HG03025 (cell line): ENCODE data around the gene NCEH1.
"Not testable (repeated sequence)": the region's sequence is repeated elsewhere in the genome, so short reads cannot be mapped to it uniquely, and the experiment has no call there.

ENCODE experiments used
- ATAC-seq: cut with Tn5 transposase; IDR thresholded peaks from one replicate; pipeline ENCODE4 v1.9.1; 2021; ENCODE audit warnings: mild to moderate bottlenecking, moderate library complexity; ENCODE audit not compliant: unreplicated experiment, low FRiP score

The NCEH1 gene

DNA sequence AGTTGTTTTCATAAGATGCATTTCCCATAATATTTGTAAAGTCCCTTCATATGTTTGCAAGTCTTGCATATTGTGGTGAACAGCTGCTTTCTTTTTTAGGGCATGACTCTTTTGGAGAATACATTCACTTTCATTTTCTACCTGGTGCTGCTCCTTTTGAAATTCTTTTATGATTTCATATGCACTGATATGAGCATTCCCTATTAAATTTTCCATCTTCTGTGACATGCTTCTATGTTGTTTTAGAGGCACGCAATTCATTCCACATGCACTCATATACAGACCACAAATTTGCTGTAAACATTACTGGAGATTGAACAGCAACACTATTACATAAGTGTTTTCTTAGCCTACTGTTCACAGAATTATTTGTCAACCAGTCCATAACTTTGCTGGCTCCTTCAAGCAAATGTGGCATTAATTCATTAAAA lies 94.8 kb downstream of the NCEH1 start:
- ATAC-seq = no peak

DNA sequence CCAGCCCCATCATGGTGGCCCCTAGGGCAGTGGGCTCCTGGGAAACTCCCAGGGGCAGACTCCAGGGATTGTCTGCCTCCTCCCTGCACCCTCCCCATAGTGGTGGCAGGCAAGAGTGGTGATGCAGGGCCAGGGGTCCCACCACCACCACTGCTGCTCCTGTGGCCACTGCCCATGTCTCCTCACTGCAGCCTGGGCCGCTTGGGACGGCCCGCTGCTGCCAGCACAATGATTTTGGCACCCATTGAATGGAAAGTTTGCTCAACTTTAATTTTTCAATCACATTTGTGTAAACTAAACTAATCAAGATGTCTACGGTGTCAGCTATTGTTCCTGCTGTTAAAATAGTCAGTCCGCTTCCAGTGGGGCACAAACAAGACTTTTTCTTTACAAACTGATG lies 95.6 kb downstream of the NCEH1 start:
- no peak for ATAC-seq

DNA sequence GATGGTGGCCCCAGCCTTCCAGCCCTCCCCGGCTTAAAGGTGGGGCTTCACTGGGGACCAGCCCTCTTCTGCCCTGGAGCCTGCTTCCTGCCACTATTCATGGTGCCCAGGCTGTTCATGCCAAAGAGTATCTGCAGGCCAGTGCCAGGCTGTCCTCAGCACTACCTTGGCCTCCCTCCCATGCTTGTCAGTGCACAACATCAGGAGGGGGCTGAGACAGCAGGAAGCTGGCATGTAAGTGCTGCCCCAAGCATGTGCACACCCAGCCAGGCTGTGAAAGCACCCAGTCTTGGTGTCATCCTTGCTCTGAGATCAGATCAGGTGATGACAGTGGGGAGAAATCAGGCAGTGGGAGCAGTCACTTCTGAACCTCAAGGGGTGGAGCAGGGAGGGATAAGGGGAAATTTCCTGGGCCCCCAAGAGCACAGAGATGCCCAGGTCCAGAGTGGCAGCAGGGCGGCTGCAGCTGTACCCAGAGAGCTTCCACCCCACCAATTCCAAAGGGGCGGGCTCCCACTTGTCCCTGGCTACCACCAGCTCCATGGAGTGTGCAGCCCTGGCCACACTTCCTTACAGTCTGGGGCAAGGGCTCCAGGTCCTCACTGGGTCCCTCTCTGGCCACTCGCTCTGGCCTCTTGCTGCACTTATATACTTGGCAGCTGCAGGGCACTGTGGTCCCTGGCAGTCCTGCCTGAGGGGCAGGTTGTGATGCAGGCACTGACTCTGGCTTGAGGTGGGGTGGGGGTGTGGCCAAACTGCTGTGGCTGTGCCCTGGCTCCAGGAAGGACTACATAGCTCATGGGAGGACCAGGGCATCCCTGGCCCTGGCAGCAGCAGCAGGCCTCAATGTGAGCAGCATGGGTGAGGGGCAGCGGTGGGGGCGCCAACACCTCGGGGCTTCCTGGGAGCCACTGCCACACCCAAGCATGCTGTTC lies 96.3 kb downstream of the NCEH1 start:
- ATAC-seq = no peak

DNA sequence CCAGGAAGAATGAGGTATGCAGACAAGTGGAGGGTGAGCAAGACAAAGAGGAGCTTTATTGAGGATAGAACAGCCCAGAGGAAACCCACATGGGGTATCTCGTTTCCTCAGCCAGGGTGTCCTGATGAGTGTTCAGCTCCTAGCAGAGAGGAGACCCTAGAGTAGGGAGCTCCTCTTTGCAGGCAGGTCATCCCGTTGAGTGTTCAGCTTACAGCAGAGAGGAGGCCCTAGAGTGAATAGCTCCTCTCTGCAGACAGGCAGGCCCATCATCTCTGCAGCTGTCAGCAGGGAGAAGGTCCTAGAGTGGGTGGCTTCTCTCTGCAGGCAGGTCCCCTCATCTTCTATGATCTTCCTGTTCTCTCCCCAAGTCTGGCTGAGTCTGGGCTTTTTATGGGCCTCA lies 97.0 kb downstream of the NCEH1 start:
- ATAC-seq = no peak

DNA sequence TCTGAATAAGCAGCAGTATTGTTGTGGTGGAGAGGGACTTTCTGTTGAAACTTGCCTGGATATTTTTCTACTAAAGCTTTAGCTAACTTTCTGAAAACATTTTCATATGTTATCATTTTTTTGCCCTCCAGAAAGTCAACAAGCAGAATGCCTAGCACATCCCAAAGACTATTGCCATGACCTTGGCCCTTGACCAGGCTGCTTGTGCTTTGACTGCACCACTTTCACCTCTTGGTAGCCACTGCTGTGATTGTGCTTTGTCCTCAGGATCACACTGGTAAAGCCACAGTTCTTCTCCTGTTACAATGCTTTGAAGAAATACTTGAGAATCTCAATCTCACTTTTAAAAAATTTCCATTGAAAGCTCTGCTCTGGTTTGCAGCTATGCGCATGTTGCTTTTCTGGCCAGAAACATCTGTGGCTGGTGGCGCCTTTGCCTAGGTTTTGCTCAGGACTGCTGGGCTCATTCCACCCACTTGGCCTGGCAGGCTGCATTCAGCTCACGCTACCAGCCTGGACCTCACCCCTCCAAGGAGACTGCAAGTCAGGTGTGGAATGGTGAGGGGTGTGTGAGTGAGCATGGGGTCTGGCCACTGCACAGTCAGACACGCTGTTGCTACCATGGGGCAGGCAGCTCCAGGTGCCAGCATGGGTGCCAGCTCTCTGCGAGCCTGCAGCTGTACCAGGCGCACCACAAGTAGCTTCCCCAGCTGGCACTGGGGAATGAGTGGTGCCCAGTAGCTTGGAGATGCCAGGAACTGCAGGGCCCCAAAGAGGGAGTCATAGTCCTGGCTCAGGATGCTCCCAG lies 97.8 kb downstream of the NCEH1 start:
- no peak for ATAC-seq

DNA sequence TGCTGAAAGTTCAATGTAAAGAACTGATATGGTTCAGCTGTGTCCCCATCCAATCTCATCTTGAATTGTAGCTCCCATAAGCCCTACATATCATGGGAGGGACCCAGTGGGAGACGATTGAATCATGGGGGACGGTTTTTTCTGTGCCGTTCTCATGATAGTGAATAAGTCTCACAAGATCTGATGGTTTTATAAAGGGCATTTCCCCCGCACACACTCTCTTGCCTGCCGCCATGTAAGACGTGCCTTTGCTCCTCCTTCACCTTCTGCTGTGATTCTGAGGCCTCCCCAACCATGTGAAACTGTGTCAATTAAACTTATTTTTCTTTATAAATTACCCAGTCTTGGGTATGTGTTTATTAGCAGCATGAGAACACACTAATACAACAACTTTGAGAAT lies 101.1 kb downstream of the NCEH1 start:
- ATAC-seq = no peak

DNA sequence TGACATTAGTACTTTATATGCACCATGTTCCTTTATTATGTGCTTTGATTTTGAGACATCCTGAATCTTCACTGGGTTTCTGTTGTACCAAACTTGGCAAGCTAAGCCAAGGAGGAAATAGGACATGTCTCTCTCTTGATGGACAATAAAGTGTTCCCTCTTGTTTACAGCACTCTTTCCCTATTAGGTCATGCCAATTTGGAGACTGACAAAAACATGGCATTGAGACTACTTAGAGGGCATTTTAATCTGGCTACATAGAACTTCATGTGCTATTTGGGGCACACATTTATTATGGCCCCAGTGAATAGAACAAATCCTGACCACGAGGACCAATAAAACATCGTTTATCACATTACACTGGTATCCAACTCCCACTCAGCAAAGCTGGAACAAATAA lies 102.3 kb downstream of the NCEH1 start:
- no peak for ATAC-seq

DNA sequence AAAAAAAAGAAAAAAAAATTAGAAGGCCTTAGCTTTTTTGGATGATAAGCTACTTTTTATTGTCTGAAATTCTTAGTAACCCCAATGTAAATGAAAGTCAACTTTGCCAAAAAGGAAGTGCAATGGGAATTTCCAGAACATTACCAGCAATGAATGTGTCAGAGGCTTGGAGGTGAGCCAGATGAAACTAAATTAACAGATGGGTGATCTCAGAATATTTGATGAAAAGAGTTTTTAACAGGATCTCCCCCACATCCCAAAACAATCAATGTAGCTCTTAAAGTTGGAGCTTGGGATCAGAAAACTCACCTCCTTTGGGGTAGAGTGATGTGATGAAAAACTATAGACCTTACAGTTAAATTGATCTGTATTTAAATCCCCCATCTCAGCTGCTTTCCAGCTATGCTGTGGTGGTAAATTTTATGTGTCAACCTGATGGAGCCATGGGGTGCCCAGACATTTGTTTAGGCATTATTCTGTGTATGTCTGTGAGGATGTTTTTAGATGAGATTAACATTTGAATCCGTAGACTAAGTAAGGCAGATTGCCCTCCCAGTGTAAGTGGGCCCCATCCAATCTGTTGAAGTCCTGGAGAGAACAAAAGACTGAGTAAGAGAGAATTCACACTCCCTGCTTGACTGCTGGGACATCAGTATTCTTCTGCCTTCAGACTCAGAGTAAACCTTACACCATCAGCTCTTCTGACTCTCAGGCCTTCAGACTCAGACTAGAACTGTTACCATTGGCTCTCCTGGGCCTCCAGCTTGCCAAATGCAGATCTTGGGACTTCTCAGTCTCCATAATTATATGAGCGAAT lies 103.4 kb downstream of the NCEH1 start:
- ATAC-seq = no peak

DNA sequence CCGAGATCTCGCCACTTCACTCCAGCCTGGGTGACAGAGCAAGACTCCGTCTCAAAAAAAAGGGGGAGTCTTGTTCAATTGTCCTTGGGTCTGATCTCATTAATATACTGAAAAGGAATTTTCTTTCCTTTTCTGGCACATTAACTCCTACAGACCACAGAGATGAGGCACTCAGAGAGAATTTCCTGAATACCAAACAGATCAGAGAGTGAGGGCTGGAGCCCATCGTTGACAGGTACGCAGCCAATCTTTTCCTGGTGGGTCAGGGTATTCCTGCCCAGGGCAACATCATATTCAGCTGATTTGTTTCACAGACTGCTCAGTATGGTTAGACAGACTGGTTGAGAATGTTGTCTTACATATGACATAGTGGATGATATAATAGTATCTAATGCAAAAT lies 104.8 kb downstream of the NCEH1 start:
- ATAC-seq = no peak

DNA sequence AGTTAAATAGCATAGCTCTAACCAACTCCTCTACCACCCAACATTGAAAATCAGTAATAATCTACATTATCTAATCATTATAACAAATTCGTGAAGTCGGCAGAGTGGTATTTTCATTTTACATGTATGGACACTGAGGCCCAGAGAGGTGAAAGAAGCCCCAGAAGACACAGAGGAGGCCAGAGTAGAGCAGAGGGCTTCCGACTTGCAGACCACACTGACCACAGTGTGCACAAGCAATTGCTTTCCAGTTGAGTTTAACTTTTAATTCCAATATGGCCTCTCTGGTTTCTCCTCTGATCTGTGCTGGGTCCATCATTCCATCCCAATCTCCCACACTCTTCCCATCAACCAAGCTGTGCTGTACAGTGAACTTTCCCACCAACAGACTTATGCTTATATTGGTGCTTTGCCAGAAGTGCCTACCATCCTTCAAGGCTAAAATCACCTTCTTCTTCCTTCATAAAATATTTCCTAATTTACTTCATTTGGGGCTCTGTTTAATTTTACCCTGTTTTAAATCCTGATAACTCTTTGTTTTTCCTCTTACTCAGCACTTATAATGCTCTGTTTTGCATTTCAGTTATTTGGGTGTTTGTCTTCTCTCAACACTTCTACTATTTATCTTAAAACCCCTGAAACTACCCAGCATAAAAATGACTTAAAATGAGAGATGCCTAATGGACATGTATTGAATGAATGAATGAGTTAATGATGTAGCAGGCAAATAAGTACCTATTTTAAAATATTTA lies 105.8 kb downstream of the NCEH1 start:
- ATAC-seq = no peak

DNA sequence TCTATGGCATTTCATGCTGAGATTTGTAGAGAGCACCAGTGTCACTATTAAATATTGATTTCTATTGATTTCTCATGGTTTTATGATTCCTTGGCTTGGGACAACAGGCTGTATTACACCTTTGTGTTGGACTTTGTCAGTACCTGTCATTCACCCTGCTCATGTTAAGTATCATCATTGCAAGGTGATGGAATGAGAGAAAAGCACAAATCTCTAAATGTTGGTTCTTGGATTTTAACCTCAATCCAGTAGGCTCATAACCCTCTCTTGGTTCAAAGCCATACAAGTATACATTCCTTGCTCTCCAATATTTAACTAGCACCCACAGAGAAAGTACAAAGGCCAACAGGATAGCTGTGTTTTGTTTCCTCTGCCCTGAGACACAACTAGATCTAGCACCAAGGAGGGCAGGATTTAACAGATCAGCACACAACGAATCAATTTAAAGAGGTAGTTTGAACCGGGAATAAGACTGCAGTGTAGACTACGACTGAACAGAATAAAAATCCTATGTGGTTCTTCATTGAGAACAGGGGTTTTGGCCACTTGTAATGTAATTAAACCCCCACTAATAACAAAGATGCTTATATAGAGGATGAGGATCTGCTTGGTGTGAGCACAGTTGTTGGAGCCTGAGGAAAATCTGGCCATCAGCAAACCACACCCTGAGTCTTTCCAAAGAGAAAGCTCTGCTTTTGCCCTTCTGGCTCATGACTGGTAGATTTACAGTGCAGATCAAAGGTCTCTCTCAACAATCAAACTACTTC lies 109.6 kb downstream of the NCEH1 start:
- ATAC-seq = no peak

DNA sequence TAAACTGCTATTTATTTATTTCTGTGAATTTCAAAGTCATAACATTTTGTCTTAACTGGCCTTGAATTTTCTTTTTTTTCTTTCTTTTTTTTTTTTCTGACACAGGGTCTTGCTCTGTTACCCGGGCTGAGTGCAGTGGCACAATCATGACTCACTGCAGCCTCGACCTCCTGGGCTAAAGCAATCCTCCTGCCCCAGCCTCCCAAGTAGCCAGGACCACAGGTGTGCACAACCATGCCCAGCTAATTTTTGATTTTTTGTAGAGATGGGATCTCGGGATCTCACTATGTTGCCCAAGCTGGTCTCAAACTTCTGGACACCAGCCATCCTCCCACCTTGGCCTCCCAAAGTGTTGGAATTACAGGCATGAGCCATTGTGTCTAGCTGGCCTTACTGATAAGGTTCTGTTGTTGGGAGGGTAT lies 110.2 kb downstream of the NCEH1 start:
- ATAC-seq = no peak

DNA sequence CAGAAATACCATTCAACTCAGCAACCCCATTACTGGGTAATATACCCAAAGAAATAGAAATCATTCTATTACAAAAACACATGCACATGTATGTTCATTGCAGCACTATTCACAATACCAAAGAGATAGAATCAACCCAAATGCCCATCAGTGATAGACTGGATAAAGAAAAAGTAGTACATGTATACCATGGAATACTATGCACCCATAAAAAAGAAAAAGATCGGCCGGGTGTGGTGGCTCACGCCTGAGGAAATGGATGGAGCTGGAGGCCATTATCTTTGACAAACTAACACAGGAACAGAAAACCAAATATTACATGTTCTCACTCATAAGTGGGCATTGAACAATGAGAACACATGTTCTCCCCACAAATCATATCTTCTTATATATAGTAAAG lies 112.0 kb downstream of the NCEH1 start:
- ATAC-seq = no peak

DNA sequence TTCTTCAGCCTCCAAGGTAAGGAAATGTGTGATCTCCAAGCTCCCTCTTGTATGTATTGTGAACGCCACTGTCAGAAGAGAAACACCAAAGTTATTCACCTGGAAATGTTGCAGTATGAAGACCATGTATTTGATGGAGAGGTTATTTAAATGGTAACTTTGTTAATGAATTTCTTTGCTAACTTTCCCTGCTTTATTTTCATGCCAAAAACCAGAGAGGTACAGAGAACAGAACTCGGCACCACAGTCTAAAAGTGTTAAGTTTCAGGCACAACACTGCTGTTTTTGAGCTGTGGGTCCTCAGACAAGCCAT lies 114.5 kb downstream of the NCEH1 start:
- no peak for ATAC-seq

DNA sequence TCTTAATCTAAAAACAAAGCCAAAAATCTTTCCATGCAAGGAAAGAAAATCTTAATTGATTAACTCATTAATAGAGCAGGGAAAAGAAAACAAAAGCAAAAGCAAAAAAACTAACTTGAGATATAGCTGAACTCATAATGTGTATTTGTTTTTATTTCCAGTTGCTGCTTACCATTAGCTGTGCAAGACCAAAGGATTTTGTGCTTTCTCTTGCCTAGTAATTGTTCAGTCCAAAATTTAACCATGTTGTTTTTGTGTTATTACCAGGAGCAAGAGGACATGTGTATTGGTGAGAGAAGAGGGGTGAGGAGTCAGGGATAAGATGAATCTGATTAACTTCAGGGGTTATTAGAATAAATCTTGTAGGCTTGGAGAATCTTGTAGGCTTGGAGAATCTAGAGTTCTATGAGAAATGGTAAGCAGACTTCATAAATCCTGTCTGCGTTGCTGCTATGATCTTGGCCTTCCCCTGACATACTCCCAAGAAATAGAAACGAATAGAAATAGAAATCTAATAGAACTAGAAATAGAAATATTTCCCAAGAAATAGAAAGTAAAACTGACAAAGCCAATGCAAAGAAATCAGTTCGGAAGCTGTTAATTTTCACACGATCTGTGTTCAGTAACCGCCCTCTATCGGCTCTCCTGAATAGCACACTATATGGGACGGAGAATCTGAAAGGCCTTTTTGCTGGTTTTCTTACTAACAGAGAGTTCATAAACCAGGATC lies 115.0 kb downstream of the NCEH1 start:
- no peak for ATAC-seq

DNA sequence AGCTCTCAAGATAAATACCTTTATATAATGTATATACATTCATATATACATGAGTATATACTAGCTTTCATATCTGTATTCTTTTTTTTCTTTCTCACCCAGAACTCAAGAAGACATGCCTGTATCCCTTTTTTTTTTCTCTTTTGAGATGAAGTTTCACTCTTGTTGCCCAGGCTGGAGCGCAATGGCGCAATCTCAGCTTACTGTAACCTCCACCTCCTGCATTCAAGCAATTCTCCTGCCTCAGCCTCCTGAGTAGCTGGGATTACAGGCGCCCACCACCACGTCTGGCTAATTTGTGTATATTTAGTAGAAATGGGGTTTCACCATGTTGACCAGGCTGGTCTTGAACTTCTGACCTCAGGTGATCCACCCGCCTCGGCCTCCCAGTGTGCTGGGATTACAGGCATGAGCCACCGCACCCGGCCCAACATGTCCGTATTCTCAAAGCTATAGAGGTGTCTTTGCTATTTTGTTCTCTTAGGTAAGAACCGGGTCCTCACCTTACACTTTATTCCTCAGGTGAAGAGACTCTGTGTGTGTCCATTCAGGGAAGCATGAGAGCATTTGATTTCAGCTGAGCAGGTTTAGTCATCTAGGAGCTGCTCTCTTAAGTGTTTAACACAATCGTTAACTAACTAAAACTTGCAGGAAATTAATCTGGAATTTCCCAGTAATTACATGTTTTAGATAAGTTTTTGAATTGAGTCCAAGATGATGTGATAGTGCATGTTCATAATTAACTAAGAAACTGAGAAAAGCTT lies 115.8 kb downstream of the NCEH1 start:
- ATAC-seq = not testable (repeated sequence)

DNA sequence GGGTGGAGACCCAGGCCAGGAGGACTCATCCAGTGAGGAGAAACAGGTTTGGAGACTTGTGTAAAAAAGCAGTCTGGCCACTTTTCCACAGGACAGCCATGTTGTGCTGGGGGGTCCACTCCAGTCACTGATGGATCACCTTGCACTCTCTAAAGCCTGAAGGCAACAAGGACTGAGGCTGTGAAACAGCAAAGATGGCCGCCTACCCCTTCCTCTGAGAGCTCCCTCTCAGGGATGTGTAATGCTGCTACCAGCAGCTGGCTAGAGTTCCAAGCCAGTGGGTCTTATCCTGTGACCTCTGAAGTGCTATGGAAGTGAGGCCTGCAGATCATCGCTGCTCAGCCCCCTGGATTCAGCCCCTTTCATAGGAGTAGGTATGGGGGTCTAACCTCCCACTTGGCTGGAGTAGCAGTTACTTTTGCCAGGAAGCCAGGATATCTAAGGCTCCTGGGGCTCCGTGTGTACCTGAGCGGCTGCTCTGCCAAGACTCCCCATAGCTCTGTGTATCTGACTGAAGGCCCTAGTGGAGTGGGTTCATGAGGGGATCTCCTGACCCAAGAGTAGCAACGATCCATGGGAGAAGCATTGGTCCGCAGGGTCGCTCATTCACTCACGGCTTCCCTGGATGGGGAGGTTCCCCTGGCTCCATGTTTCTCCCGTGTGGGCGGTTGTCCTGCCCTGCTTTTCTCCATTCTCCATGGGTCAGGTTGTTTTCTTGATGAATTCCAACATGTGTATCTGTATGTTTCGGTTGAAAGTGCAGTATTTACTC lies 117.8 kb downstream of the NCEH1 start:
- ATAC-seq = no peak
